ENCODE data around the gene CTSZ.

The CTSZ gene

DNA sequence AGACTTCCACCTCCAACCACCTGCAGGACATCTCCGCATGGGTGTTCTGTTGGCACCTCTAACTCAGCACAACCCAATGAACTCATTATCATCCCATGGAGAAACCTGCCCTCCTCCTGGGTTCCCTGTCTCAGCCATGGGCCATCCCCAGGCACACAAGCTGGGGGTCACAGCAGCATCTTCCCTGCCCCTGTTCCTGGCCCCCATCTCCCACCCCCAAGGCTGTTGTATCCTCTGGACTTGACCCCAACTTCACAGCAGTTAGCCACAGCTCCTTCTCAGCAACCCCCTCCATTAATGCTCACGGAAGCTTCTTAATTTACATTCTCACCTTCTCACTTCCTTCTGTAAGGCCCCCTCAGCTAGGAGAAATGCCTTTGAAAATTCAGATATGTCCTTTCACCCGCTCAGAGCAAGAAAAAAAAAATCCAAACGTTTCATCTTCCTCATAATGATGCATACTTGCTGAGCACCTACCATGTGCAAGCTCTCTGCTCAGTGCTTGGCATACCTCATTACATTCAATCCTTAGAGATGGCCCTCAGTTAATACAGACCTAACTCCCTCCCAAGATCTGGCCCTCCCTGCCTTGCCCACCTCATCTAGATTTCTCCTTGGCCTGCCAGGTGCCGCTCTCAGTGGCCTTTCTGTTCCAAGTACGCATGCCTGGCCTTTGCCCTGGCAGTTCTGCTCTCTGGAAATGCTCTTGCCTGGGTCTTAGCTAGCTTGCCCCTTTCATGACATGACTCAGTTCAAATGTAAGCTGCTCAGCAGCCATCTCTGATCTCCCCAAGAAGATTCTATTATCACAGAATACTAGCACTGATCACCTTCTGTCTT, 28.5 kb downstream of the CTSZ start:
- TF ChIP-seq, protein P1, sequence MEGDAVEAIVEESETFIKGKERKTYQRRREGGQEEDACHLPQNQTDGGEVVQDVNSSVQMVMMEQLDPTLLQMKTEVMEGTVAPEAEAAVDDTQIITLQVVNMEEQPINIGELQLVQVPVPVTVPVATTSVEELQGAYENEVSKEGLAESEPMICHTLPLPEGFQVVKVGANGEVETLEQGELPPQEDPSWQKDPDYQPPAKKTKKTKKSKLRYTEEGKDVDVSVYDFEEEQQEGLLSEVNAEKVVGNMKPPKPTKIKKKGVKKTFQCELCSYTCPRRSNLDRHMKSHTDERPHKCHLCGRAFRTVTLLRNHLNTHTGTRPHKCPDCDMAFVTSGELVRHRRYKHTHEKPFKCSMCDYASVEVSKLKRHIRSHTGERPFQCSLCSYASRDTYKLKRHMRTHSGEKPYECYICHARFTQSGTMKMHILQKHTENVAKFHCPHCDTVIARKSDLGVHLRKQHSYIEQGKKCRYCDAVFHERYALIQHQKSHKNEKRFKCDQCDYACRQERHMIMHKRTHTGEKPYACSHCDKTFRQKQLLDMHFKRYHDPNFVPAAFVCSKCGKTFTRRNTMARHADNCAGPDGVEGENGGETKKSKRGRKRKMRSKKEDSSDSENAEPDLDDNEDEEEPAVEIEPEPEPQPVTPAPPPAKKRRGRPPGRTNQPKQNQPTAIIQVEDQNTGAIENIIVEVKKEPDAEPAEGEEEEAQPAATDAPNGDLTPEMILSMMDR (conservative IDR thresholded peaks at IDR 0.05; ENCODE audit: low read depth), result no peak
- no peak overlapping the region for H3K27ac ChIP-seq
- no peak for DNase-seq (ENCODE audit: low spot score)
- POLR2A ChIA-PET (ENCODE audit: low non-redundant PET), result interaction anchor here (0.6 to 0.7 kb wide), 3 partner anchors 9 to 475 kb away, joined by 3 to 4 read pairs (median 4); partner anchors contain the start of gene ATP5F1E
- CTCF ChIA-PET, result no interaction called here

DNA sequence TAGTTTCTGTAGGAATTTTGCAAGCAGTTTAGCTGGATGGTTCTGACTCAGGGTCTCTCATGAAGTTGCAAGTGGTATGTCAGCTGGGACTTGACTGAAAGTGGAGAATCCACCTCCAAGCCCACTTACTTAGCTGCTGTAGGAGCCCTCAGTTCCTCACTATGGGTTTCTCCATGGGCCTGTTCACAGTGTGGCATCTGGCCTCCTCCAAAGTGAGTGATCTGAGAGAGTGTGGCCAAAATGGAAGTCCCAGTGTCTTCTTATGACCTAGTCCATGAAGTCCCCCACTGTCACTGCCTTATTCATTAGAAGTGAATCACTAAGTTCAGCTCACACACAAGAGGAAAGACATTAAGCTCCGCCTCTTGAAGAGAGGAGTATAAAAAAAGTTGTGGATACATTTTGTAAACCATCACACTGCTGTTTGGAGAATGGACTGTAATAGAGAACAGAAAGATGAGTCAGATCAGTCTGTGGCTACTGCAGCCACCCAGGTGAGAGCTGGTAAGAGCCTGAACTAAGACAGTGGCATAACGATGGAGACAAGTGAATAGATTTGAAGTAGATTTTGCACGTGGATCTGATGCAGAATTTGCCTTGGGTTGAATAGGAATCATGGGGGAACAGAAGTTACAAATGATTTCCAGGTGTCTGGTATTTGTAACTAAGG, 30.9 kb downstream of the CTSZ start:
- no peak overlapping the region for H3K27ac ChIP-seq
- CTCF ChIA-PET, result interaction anchor here (0.8 kb wide), 1 partner anchor 123 kb away, joined by 4 read pairs; no protein-coding TSS in a partner anchor

DNA sequence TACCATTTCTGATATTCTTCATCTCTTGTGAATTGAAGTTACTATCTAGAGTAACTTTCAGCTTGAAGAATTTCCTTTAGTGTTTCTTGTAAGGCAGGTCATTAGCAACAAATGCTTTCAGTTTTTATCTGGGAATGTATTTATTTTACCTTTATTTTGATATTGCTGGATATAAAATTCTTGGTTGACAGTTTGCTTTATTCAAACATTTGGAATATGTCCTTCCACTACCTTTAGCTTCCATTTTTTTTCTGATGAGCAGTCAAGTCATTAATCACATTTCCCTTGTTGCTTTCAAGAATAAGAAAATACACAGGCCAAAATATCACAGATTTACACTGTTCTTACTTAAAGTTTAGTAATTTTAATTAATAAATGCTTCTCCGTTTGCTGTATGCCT, 31.7 kb downstream of the CTSZ start:
- no peak overlapping the region for H3K27ac ChIP-seq
- CTCF ChIA-PET, result no interaction called here
- TF ChIP-seq, protein P1 (conservative IDR thresholded peaks at IDR 0.05; ENCODE audit: low read depth), result no peak
- POLR2A ChIA-PET (ENCODE audit: low non-redundant PET), result no interaction called here
- DNase-seq (ENCODE audit: low spot score), result no peak

More for the DNA sequence above, 30.9 kb downstream of the CTSZ start:
- TF ChIP-seq, protein P1 (conservative IDR thresholded peaks at IDR 0.05; ENCODE audit: low read depth), result no peak
- DNase-seq (ENCODE audit: low spot score), result no peak
- POLR2A ChIA-PET (ENCODE audit: low non-redundant PET), result no interaction called here

DNA sequence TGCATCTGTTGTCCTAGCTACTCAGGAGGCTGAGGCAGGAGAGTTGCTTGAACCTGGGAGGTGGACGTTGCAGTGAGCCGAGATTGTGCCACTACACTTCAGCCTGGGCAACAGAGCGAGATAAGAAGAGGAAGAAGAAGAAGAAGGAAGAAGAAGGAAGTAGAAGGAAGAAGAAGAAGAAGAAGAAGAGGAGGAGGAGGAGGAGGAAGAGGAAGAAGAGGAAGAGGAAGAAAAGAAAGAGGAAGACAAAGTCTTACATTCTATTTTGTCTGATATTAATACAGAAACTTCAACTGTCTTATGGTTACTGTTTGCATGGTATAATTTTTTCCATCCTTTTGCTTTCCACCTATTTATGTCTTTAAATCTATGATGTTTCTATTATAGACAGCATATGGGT, 33.2 kb downstream of the CTSZ start:
- TF ChIP-seq, protein P1 (conservative IDR thresholded peaks at IDR 0.05; ENCODE audit: low read depth), result no peak
- CTCF ChIA-PET, result no interaction called here
- POLR2A ChIA-PET (ENCODE audit: low non-redundant PET), result no interaction called here
- DNase-seq (ENCODE audit: low spot score), result no peak
- H3K27ac ChIP-seq, result no peak overlapping the region

DNA sequence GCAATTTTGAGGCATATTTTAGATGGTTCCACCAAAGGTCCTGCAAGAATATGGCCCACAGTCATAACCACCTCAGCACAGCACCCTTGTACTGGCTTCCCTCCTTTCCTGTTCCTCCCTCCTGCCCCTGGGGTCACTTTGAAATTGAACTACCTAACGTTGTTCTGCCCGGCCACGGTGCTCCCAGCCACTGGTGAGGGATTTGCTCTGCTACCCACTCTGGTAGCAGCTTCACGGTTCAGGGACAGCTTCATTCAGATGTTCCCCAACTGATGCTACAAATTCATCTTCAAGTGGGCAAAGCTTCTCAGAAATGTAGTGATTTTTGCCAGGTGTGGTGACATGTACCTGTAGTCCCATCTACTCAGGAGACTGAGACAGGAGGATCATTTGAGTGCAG, 33.9 kb downstream of the CTSZ start:
- CTCF ChIA-PET, result interaction anchor here (0.7 kb wide), 1 partner anchor 114 kb away, joined by 3 read pairs; no protein-coding TSS in a partner anchor
- TF ChIP-seq, protein P1 (conservative IDR thresholded peaks at IDR 0.05; ENCODE audit: low read depth), result no peak
- H3K27ac ChIP-seq, result no peak overlapping the region
- DNase-seq (ENCODE audit: low spot score), result no peak
- POLR2A ChIA-PET (ENCODE audit: low non-redundant PET), result interaction anchor here (0.7 kb wide), 1 partner anchor 1451 kb away, joined by 3 read pairs; no protein-coding TSS in a partner anchor

DNA sequence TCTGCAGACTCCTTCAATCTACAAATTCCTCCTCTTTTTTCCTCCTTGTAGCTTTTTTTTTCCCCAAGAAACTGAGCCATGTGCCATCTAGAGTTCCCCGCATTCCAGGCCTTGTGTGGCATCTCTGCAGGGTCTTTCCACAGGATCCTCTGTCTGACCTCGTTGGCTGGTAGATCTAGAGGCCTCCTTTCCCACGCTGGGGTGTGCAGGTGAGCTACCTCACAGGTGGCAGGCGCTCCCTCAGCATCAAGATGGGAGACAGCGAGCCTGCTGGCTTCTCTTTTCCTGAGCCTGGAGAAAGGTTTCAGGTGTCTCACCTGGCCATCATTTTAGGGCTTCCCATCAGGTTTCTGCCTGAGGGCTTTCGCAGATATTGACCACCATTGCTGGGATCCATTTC, 35.6 kb downstream of the CTSZ start:
- TF ChIP-seq, protein P1 (conservative IDR thresholded peaks at IDR 0.05; ENCODE audit: low read depth), result no peak
- ChIA-PET CTCF (interaction anchor here (0.5 kb wide), 1 partner anchor 91 kb away, joined by 6 read pairs; no protein-coding TSS in a partner anchor), POLR2A (ENCODE audit: low non-redundant PET) (no interaction called here)
- no peak overlapping the region for H3K27ac ChIP-seq
- DNase-seq (ENCODE audit: low spot score), result no peak
